GM12801 (cell line): Measurements from ENCODE around the gene TWIST2.

ENCODE experiments used
- TF ChIP-seq, protein P1 (sequence below): IDR thresholded peaks from one replicate; pipeline ENCODE4 v1.5.1; 2011; ENCODE audit warnings: control low read depth; ENCODE audit not compliant: insufficient read length; ENCODE audit errors: extremely low read depth

Gene TWIST2

GRCh38 chr2:238956676-238957075, 108.8 kb downstream of the TWIST2 start:
- TF ChIP-seq, protein P1, sequence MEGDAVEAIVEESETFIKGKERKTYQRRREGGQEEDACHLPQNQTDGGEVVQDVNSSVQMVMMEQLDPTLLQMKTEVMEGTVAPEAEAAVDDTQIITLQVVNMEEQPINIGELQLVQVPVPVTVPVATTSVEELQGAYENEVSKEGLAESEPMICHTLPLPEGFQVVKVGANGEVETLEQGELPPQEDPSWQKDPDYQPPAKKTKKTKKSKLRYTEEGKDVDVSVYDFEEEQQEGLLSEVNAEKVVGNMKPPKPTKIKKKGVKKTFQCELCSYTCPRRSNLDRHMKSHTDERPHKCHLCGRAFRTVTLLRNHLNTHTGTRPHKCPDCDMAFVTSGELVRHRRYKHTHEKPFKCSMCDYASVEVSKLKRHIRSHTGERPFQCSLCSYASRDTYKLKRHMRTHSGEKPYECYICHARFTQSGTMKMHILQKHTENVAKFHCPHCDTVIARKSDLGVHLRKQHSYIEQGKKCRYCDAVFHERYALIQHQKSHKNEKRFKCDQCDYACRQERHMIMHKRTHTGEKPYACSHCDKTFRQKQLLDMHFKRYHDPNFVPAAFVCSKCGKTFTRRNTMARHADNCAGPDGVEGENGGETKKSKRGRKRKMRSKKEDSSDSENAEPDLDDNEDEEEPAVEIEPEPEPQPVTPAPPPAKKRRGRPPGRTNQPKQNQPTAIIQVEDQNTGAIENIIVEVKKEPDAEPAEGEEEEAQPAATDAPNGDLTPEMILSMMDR, result no peak
